GM18526 (cell line): Measurements from ENCODE around the gene FSD2.

ENCODE experiments used
- POLR2A ChIP-seq: IDR thresholded peaks from 3 replicates; pipeline ENCODE4 v1.6.1; 2011; ENCODE audit not compliant: insufficient read length; ENCODE audit errors: extremely low read depth

The FSD2 gene

DNA sequence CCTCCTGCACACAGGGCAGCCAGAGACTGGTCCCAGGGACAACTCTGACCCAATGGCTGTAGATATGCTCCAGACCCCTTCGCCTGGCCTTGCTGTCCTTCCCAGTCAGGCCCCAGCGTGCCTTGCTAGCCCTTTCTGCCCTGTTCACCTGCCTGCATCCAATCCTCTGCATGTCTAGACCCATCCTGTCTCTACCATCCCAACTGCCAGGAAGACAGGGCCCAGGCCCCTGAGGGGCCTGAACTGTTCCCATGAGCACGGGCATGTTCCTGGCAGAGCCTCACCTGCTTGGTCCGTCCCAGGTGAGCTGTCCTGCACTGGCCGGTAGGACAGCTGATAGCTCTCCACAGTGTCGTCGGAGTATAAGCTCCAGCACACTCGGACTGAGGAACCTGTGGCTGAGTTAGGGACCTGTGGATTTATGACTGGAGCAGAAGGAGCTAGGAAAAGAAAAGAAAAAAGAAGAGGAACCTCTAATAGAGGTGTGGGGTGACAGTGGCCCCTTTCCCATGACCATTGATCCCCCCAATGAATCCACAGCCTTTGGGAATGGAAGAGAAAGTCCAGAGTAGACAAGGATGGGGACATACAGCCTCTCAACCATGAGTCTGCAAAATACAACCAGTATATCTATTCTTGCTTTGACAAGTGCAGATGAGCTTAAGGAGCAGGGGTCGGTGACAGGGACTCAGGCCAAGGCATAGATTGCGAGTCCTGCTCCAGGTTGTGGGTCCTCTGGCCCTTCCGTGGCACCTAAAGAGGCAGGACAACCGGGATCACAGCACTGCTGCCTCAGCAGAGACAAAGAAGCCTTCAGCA lies 33.9 kb downstream of the FSD2 start:
- no peak for TF ChIP-seq POLR2A

DNA sequence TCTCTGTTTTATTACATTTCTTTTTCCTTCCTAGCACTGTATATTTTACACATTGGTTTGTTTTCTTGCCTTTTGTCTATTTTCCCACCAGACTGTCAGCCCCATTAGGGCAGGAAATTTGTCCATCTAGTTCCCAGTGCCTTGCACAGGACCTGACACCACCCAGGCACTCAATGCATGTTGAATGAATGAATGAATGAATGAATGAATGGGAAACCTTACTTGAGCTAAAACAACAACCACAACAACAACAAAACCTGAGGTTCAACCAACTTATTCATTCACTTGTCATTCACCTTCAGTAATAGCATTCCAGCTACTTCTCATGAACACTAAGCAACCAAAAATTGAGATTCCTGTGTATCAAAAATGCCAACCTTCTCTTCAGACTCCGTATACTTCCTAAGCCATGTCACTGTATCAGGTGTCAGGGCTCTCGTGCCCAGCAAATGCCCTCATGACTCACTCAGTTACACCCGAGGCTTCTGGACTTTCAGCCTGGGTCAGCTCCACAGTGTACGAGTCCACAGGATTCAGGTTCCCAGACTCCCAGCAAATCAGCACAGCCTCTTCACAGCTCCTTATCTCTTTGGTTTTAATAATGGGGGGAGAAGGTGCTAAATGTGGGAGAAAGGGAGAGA lies 37.3 kb downstream of the FSD2 start:
- no peak for TF ChIP-seq POLR2A

DNA sequence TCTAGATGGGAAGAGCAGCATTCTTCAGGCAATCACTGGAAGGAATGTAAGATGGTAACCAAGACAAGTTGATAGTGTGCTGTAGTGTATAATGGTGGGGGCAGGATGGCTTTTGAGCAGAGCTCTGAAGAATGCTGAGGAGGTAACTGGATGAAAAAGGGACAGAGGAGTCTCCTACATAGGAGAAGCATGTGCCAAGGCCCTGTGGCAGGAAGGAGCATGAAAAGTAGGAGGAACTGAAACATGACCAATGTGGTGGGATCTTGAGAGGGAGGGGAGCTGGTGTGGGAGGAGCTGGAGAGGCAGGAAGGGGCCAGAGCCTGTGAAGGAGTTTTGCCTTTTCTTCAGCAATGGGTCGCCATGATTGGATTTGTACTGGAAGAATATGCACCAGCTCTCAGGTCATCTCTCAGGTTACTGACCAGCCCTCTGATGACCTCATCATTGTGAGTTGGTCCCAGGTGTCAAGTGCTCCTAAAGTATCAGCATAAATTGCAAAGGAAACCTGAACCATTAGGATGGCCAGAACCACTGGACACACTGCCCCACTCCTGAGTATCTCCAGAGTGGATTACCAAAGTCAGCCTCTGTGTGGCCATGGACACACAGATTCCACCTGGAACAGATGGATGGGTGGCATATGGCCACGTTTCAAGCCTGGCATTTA lies 38.6 kb downstream of the FSD2 start:
- TF ChIP-seq POLR2A = no peak

DNA sequence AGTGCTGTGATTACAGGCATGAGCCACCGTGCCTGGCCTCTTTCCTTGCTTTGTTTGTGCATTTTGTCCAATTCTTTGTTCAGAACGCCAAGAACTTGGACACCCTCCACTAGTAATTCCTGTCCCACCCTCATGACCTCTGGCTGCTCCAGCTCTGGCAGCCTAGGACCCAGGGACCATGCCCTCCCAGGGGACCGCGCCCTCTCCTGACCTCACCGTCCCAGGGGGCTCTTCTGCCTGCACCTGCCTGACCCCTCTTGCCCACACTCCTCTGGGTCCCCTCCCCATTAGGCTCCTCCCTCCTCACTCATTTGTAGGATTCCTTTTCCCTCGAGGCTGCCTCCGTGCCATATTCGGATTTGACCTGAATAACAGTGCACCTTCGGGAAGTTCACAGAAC lies 41.1 kb downstream of the FSD2 start:
- no peak for TF ChIP-seq POLR2A

DNA sequence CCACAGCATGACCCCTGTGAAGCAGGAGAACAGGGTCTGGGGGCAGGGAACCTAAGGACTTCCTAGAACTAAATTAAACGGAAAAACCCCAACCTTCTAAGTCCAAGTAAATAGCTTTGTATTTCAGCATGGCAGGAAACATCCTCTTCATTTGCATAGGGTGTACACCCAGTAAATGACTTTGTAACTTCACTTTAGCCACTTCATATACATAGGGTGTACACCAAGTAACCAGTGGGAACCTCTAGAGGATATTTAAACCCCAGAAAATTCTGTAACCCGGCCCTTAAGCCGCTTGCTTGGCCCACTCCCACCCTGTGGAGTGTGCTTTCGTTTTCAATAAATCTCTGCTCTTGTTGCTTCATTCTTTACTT lies 41.8 kb downstream of the FSD2 start:
- no peak for TF ChIP-seq POLR2A

DNA sequence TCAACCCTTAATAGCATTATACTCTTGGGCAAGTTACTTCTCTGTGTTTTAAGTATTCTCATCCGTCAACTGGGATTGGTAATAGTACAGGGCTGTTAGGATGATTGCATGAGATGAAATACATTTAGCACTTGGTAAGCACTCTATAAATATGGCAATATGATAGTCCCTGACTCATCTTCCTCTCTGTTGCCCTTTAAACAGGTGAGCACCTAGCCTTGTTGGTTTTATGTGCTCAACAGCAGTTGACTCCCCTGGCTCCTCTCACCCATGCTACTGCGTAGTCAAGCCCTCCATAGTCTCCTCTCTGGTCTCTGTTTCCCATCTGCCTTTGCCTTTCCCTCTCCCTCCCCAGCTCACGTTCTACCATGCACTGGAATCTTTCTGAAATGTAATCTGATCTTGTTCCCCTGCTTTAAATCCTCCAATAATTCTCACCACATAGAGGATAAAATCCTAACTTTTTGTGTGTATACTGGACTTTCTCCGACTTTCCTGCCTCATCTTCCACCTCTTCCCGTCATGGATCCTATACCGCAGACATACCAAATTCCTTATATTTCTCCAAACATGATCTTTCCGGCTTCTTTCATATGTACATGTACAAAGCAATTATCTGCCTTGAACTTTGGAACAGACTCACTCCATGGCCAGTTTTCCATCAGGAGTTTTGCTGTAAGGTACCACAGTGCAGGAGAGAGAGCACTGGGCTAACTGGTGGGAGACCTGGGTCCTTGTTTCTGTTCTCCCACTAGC lies 42.3 kb downstream of the FSD2 start:
- no peak for TF ChIP-seq POLR2A

DNA sequence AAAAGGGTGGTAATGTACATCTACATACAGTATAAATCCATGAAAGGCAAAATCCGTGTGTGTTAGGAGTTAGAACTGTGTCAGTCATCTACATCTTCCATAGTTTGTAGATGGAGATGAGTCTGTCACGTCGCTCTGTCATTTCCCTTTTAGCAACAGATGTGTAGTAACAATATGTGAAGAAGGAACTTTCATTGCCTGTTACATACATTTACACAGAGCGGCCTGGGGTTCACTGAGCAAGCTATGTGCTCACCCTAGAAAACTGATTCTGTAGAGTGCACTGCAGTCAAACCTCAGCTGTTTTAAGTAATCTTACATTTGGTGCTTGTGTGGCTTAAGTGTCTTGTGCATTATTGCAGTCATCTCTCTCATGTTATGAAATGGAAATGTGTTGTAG lies 54.6 kb downstream of the FSD2 start:
- TF ChIP-seq POLR2A = no peak

DNA sequence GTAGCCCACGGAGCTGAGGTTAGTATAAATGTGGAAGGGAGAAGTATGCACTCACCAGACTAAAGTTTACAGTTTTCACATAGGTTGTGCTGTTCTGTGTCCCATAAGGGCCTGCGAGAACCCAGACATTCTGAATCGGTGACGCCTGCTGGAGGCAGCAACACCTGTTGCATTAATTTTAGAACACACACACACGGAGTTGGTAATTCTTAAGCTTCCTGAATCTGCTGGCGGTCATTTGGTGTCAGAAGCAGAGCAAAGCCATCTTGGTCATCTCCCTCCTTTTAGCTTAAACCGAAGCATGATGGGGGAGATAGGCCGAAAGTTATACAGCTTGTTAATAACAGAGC lies 55.1 kb downstream of the FSD2 start:
- TF ChIP-seq POLR2A = no peak

DNA sequence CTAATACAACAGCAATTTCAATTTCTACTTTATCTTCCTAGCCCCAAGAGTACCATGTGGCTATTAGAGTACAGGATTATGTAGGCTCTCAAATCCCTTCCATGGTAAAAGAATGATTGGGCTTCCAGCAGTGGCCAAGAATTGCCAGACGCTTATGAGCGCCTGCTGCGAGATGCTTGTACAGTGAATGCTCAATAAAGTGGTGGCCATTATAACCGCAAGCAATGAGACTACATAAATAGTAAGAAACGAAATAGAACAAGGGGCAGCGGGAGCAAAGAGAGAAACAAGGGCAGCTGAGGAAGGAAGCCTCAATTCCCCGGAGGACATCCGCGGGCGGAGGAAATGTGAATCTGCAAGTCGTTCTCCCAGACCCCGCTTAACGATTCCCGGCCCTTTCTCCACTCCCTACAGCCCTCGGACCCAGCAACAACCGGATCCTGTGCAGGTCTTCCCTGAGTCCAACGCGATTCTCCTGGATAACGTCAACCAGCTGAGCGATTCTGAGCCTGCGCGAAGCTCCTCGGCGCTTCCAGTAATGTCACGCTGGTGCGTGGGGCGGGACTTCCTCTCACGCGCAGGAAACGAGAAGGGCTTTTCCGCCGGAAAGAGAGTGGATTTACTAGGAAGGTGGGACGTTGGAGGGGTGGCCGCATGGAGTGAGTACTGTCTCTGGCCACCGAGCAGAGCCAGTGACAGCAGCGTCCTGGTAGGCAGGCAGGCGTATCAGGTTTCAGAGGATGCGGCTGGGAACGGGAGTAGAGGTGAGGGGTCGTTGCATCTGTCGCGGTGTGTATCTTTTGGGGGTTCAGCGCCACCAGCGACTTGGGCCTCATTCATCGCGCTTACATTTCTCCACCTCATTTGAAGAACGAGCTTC lies 55.7 kb downstream of the FSD2 start:
- TF ChIP-seq POLR2A = peak; percentile 90

DNA sequence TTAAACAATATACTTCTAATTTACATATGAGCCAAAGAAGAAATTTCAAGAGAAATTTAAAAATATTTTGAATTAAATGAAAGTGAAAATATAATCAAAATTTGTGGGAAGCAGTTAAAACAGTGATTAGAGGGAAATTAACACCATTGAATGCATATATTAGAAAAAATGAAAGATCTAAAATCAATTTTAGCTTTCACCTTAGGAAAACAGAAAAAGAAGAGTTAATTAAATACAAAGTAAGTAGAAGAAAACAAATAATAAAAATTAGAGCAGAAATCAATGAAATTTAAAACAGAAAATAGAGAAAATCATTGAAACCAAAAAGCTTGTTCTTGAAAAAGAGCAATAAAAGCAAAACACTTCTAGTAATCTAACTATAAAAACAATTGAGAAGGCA lies 57.6 kb downstream of the FSD2 start:
- TF ChIP-seq POLR2A = no peak

DNA sequence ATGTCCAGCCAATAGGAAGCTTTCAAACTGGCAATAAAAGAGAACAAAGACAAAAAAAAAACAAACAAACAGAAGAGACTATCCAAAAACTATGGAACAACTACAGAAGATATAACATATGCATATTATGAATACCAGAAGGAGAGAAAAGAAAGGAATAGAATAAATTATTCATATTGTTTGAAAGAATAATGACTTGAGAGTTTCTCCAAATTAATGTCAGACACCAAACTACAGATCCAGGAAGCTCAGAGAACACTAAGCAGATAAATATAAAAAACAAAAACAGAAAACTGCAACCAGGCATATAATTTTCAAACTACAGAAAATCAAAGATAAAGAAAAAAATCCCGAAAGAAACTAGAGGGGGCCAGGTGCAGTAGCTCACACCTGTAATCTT lies 62.1 kb downstream of the FSD2 start:
- no peak for TF ChIP-seq POLR2A

DNA sequence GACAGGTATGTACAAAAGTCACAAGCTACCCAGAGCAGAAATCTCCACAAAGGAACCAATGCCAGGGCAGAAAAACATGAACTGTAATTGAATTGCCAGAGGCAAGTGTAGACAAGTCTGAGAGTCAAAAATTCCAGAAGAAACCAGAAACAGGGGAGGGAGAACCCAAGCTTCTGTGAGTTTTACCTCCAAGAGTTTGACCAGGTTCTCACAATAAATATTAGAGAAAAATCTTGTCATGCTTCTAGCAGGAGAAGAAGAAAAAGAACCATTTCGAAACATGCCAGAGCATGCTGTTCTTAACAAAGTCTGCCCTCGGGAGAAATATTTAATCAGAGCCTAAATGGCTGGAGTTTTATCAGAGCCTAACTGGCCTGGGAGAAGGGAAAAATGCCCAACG lies 63.7 kb downstream of the FSD2 start:
- TF ChIP-seq POLR2A = no peak

DNA sequence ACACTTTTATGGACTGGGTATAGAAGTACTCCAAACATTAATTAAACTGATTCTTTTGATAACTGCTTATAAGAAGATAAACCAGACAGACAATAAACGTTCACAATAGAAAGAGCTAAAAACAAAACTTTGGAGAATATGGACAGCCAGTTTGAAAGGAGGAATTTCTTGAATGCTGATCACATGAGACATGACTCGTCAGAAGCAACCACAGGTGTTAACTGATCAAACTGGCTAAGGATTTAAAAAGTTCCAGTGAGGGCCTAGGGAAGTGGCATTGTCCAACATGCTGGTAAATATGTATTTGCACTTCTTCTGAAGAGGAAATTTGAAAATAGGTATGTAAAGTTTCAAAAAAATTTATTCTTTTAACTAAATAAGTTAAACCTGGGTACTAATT lies 66.8 kb downstream of the FSD2 start:
- no peak for TF ChIP-seq POLR2A

DNA sequence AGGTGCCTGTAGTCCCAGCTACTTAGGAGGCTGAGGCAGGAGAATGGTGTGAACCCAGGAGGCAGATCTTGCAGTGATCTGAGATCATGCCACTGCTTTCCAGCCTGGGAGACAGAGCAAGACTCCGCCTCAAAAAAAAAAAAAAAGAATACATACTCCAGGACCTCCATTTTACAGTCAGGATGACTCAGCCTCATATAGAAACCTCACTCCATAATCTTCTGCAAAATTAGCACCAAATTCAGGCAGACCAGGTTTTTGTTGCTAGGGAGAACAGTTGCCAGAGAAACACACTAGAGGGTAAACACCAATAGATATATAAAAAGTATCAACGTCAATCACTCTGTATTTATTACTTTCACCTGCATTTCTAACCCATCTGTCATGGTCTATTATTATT lies 67.9 kb downstream of the FSD2 start:
- no peak for TF ChIP-seq POLR2A

DNA sequence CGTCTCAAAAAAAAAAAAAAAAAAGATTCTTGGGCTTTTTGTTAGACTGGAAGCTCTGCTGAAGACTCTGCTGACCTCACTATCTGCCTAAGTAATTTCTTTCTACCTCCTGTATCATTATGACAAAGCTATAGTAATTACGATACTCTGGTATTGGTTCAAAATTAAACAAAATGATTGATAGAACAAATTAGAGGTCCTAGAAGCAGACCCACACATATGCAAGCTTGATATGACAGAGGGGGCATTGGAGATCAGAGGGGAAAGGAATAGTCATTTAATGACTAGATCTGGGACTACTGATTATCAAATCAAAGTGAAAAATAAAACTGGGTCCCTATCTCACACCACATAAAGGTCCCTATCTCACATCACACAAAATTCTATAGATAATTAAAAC lies 74.3 kb downstream of the FSD2 start:
- TF ChIP-seq POLR2A = no peak

DNA sequence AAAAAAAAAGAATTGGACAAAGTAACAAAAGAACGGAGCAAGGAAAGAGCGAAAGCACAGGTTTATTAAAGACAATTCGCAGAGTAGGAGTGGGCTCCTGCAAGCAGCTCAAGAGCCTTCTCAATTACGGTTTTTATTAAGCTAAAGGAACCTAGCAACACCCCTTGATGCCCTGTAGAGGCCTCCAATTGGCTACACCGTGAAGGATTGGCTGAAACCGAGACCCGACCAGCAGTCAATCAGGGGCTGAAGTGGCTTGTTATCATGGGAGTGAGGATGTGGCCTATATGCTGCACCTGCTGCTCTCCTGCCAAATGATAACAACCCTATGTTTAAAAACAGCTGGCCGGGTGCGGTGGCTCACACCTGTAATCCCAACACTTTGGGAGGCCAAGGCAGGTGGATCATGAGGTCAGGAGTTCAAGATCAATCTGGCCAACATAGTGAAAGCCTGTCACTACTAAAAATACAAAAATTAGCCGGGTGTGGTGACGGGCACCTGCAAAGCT lies 75.8 kb downstream of the FSD2 start:
- no peak for TF ChIP-seq POLR2A
